EH (cell line): ENCODE measurements around the gene MPL.
A peak's percentile ranks its signal among the peaks of the same experiment; 100 is the strongest.

Experiments
- DNase-seq: peaks from one replicate; pipeline ENCODE4 v3.0.0-alpha.2; 2015; ENCODE audit warnings: low read depth

MPL gene

DNA sequence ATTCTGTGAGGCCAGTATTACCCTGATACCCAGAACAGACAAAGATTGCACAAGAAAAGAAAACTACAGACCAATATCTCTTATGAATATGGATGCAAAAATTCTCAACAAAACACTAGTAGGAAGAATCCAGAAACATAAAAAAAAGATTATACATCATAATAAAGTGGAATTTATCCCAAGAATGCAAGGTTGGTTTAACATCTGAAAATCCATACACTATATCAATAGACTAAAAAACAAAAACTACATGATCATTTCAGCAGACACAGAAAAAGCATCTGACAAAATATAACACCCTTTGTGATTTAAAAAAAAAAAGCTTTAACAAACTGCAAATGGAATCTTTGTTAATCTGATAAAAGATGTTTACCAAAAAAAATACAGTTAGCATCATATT is 12.2 kb upstream of the MPL start:
- no peak for DNase-seq

DNA sequence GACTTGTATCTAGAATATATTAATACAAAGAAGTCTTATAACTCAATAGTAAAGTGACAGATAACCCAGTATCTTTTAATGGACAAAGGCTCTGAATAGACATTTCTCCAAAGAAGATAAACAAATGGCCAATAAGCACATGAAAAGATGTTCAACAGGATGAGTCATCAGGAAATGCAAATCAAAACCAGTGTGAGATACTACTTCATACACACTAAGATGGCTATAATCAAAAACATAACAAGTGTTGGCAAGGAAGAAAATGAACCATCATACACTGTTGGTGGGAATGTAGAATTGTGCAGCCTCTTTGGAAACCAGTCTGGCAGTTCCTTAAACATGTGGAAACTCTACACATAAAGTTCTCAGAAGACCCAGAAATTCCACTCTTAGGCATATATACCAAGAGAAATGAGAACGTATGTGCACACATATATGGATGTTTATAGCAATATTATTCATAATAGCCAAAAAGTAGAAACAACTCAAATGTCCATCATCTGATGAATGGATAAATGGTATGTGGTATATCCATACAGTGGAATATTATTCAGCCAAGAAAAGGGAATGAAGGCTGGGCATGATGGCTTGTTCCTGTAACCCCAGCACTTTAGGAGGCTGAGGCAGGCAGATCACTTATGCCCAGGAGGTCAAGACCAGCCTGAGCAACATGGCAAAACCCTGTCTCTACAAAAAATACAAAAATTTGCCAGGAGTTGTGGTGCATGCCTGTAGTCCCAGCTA is 9.9 kb upstream of the MPL start:
- peak; percentile 47 for DNase-seq

DNA sequence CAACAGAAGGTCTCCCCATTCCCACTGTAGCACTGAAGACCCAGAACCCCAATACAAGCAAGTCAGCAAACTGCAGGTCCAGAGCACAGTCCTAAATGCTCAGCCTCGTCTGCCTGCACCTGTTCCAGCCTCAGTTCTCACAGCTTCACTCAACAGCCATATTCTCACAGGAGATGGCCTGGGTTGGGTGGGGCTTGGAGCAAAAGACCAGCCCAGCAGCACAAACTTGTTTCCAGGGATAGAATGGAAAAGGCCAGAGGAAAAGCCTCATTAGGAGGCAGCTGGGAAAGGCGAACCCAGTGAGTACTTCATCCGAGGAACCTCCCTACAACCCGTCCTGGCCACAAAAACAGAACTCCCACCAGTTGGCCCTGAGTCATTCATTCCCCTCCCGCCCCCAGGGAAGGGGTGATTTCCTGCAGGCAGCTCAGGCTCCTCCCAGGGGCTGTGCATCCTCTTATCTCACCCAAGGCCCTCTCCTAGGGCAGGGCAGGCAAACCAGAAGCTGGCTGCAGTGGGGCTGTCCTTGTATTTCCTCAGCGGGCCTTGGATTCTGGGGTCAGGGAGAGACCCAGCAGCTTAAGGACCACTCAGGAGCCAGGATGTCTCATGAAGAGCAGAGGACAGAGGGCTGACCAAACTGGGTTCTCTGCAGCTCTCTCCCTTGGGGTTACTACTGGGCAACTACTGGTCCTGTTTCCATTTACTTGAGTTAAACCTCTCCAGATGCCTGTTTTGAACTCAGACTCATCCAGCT is 7.4 kb upstream of the MPL start:
- peak; percentile 90 for DNase-seq

DNA sequence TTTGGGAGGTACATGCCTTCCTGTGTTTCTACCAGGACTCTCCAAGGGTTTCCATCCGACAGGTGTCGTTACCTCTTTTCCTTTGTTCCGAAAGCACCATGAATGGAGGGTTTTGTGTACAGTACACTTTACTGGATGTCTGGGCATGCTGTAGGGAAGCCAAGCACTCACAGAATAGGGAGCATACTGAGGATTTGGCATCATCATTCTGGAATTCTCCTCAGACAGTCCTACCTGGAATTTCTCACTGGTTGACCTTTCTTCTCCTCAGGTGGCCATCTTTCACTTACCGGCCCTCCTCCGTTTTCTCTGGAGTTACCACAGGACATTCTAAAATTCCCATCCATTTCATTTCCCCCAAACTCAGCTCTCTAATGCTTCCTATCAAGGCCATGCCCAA is 5.9 kb upstream of the MPL start:
- DNase-seq = no peak

DNA sequence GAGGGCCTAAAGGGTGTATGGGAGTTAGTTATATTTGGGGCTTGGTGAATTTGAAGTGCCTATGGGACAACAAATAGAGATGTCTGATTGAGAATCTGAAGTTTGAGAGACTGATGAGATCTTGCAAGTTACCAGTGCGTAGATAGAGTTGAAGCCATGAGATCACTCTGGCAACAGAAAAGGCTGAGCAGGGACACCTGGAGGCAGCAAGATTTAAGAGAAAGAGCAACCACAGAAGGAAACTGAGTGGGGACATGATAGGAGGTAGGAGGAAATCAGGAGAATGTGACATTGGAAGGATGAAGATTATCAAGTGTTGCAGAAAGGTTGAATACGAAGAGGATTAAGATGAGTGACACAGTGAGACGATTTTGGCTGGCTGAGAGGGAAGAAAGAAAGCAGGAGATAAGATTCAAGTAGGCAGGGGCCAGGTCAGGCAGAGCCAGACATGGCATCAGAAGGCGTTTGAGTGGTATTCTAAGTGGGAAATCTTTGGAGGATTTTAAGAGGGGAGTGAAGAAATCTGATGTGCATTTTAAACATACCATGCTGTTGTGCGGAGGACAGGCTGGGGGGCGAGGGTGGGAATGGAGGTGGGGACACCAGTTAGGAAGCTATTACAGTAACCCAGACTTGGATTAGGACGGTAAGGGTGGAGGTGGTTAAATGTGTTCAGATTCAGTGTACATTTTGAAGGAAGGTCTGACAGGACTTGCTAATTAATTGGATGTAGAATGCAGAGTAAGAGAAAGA is 3.0 kb upstream of the MPL start:
- no peak for DNase-seq

DNA sequence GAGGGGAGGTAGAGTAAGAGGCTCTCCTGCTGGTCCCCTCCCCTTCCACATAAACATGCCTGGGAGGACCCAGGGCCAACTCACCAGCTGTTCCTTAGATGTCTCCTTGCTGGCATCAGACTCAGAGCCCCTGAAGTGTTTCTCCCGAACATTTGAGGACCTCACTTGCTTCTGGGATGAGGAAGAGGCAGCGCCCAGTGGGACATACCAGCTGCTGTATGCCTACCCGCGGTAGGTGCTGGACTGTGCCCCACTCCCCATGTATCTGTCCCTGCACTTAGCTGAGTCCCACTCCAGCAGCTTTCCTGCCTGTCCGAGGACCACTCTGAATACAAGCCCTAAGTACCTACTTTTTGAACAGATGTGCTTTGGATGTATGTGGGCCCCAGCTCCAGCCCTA is 383 bp downstream of the MPL start:
- DNase-seq = no peak

DNA sequence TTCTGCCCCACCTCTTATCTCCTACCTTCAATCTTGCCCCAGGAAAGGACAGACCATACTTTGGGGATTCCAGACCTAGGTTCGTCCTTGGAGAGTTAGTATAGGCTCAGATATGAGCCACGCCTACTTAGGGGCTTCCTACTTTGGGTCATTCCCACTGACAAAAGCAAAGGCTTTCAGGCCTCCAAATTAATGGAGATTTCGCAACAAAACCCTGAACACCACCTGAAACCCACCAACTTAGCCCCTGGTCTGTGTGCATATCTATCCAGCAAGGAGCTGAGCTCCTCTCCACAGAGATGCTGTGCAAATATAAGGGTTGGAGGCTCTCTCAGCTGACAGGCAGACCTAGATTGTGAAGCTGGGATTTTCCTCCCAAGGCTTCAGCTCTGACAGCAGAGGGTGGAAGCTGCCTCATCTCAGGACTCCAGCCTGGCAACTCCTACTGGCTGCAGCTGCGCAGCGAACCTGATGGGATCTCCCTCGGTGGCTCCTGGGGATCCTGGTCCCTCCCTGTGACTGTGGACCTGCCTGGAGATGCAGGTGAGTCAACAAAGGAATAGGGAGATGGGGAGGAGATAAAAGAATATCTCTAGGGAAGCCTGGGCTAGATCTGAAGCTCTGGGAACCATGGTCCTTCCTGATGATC is 2.1 kb downstream of the MPL start:
- no peak for DNase-seq

DNA sequence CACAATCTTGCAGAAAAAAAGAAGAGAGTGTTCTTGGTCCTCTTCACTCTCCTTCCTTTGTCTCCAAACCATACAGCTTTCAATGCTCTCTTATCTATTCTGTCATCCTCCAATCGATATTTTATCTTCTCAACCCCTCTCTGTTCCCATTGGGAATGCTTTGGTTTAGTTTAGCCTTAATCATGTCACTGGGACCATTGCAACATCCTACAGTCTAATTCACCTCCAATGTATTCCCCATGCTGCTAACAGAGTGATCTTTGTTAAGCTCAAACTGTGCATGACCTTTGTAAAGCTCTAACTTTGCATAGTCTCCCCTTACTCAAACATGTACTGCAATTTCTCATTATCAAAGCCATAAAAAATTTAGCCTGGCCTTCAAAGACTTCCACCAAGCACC is 2.9 kb downstream of the MPL start:
- DNase-seq = no peak

DNA sequence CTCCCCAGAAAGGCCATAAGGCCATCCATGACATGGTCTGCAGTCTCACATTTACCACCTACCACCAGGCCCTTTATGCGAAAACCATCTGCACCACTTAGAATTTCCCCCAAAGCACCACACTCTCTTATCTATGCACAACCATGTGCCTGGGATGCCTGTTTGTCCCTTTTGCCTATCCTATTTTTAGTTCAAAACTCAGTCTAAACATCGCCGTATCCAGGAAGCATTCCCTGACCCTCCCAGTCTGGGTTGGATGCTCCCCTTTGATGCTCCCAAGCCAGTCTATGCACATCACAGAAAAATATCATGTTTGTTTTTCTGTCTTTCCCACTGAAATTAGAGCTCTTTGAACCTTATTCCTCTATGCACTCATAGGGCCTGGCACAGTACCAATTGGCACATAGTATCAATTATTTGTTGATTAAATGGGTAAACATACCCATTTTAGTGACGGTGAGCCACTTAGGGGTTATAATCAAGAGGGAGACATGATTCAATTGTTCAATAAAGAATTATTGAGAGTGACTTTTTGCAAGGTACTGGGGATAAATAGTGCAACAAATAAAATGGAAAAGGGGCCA is 6.7 kb downstream of the MPL start:
- no peak for DNase-seq

DNA sequence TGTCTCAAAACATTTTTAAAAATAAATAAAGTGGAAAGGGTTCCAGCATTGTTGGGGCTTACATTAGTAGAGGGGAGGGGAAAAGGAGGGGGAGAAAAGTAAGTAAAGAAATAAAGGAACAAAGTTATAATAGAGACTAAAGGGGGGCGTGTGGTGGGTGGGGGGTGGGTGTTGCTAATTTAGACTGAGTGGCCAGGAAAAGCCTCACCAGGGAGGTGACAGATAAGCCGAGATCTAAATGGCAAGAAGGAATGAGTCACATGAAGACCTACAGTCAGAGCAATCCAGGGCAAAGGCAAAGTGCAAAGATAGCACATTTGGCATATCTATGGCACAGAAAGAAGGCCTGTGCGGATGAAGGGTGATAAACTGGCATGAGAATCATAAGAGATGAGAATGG is 7.5 kb downstream of the MPL start:
- peak; percentile 19 for DNase-seq

DNA sequence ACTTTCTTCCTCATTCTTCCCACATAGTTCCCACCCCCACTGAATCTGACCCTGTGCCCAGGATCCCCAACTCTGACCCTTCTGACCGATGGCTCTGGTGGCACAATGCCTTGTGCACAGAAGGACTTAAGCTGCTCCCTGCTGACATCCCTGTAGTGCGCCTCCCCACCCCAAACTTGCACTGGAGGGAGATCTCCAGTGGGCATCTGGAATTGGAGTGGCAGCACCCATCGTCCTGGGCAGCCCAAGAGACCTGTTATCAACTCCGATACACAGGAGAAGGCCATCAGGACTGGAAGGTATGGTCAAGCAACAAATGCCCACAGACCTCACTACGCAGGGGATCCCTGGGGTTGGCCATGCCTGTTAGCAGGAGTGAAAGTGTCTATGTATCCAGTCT is 9.0 kb downstream of the MPL start:
- no peak for DNase-seq

DNA sequence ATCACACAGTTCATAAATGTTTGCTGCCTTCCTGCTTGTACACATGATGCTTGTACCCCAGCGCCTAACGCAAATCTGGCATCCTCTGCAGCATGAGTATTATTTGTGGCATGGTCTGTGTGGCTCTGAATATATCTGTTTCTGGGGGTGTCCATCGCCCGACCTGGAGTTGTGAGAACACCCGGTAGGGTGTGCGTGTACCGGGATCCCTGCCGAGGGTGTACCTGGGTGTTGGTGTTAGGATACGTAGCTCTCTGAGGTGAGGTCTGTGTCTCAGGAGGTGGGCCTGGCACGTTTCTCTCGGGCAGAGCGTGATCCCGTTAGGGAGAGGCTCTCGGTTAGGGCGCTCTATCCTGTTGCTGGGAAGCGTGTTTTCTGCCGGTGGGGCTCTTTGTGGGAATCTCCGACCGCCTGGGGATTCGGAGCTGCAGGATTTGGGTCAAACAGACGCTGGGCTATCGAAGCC is 10.8 kb downstream of the MPL start:
- DNase-seq = no peak

DNA sequence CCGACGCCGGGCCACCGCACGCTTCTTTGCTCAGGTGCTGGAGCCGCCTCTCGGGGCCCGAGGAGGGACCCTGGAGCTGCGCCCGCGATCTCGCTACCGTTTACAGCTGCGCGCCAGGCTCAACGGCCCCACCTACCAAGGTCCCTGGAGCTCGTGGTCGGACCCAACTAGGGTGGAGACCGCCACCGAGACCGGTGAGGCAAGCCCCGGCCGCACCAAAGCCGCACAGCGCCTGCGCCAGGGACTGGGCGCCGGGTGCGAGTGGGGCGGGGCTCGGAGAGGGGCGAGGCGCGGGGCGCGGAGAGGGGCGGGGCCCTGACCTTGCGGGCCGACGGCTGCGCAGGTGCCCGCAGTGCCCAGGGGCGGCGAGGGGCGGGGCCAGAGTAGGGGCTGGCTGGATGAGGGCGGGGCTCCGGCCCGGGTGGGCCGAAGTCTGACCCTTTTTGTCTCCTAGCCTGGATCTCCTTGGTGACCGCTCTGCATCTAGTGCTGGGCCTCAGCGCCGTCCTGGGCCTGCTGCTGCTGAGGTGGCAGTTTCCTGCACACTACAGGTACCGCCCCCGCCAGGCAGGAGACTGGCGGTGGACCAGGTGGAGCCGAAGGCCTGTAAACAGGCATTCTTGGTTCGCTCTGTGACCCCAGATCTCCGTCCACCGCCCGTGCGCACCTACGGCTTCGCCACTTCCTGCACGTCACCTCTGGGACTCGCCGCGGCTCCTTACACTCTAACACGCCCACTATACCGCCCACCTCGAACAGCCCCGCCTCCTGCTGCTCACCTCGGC is 11.4 kb downstream of the MPL start:
- DNase-seq = peak; percentile 60

DNA sequence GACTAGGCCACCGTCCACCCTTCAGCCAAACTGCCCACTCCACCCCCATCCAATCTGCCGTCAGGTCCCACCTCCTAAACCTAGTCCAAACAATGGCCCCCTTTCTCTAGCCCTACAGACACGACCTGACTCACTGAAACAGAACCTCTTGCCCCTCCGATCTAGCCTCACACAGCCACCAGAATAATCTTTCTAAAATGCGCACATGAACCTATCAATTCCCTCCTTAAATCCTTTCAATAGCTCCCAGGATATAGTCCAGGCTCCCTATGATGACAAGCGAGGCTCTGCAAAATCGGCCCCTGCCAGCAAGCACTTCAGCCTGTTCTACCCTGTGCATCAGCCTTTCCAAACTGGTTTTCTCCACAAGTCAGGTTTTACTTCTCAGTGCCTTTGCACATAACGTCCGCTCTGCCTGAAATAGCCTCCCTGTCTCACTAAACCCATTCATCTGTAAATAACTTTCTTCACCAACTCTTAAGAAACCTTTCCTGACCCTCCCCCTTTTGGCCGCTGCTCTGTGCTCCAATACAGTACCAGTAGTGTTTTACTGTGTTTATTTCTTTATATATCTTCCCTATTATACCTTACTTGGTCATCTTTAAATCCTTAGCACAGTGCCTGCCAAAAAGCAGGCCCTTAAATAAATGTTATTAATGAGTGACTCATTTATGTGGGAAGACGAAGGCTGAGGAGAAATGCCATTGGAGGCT is 12.1 kb downstream of the MPL start:
- DNase-seq = peak; percentile 92

DNA sequence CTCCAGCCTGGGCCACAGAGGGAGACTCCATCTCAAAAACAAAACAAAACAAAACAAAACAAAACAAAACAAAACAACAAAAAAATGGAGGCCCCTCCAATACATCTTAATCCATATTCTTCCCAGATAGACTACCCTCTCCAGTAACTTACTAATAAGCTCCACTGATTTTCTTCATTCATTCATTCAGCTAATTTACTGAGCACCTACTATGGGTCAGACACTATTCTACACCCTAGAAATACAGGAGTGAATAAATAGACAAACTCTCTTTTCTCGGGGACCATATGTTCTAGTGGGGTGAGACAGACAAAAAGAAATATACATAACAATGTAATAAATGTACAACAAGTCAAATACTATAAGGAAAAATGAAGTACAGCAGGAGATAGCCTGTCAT is 13.4 kb downstream of the MPL start:
- DNase-seq = no peak

DNA sequence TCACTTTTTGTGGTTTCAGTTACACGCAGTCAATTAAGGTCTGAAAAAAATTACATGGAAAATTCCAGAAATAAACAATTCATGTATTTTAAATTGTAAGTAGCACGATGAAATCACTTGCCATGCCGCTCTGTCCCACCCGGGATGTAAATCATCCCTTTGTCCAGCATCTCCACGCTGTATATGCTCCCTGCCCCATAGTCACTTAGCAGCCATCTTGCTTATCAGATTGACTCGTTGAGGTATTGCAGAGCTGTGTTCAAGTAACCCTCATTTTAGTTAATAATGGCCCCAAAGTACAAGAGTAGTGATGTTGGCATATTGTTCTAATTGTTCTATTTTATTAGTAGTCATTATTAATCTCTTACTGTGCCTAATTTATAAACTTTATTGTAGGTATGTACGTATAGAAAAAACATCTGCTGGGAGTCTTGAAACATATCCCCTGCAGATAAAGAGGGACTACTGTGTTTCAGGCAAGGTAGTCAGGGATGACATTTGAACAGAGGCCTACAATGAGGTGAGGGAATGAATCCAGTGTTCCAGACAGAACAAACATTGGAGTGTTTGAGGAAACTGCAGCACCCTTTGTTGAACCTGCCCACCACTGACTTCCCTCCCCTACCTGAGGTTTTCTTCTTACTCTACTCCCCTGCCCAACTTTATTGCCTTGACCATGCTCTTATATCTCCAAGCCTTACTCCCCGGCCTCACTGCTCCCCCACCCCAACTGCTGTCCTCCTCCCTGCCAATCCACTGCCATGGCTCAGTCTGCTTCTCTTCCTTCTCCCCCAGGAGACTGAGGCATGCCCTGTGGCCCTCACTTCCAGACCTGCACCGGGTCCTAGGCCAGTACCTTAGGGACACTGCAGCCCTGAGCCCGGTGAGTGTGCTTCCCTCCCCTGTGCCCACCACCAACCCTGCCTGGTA is 14.1 kb downstream of the MPL start:
- DNase-seq = no peak

DNA sequence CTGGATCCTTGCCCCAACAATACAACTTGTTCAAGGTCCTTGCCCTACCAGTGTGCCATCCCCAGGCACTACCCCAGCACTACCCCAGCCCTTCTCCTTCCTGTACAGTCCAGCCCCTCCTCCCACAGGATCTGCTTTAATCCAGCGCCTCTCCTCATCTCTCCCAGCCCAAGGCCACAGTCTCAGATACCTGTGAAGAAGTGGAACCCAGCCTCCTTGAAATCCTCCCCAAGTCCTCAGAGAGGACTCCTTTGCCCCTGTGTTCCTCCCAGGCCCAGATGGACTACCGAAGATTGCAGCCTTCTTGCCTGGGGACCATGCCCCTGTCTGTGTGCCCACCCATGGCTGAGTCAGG is 14.7 kb downstream of the MPL start:
- DNase-seq = no peak

DNA sequence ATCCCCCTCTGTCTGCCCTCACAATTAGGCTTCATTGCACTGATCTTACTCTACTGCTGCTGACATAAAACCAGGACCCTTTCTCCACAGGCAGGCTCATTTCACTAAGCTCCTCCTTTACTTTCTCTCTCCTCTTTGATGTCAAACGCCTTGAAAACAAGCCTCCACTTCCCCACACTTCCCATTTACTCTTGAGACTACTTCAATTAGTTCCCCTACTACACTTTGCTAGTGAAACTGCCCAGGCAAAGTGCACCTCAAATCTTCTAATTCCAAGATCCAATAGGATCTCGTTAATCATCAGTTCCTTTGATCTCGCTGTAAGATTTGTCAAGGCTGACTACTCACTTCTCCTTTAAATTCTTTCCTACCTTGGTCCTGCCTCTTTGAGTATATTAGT is 15.3 kb downstream of the MPL start:
- DNase-seq = no peak

DNA sequence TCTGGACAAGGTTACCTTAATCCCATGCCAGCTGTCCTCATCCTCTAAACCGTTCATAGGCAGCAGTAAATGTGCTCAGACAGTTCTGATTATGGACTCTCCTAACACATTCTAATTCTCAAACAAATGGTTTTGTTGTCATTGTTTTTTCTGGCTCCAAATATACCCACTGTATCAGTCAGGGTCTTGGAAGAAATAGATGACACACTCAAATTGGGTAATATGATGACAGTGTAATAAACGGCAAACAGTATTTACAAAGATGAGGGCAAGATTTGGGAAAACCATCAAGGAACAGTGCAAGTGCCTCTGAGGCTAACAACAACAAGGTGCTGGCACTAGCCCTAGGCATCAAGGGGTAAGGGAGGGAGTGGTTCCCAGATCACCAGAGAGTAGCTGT is 16.9 kb downstream of the MPL start:
- no peak for DNase-seq

DNA sequence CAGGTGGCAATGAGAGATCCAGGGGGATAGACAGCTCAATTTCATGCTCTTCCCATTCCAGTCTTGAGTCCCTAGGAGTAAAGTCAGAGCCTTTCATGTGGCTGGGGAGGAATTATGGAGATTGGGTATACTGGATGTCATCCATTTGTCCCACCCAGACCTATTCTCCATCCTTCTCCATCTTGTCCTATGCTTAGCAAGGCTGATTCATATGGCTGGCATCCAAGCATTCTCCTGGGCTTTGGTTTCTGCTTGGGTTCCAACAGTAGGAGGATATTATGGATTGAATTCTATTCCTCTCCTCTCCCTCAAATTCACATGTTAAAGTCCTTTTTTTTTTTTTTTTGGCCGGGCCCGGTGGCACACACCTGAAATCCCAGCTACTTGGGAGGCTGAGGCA is 17.3 kb downstream of the MPL start:
- peak; percentile 37 for DNase-seq
